ENCODE data around the gene BMP8A. TPM values are rescaled to one million over a fixed set of nuclear protein-coding genes. Genes with fewer than 3 reads are reported as not detected.

Gene BMP8A
- total RNA-seq (2021; ENCODE audit: unreplicated experiment) (4.1 TPM), Bru-seq, nascent RNA (percentile 44 among the genes with signal in this experiment), BruChase-seq, experiment 1, labeled RNA remaining after a 6-hour chase (percentile 47 among the genes with signal in this experiment), BruChase-seq, experiment 2, labeled RNA remaining after a 2-hour chase (percentile 48 among the genes with signal in this experiment)
- 1.8 and 2.6 TPM in 2 replicates for polyA plus RNA-seq (2012)
- long read RNA-seq, partial matches to known transcripts = 3 of 8 reads
- long read RNA-seq, other reads (novel, unspliced or antisense) = 3 of 8 reads

GRCh38 chr1:39491146-39491921 is at the start of gene BMP8A:
Gene BMP8A, plus strand, starts transcription at chr1:39491636. Its CDS starts 356 bp downstream, at chr1:39491992.
- H3K36me3 ChIP-seq (ENCODE audit: control insufficient read depth in 1 of 2, insufficient read depth in 2 of 2, low read length in 2 of 2) = 0 out of 4 replicates have a peak, but pooled peaks cover 0 to 3% of the 10 kb centered on the region in 2 experiments
- no peaks in the 10 kb centered on the region for H3K79me2 ChIP-seq (ENCODE audit: insufficient read depth, low read length)
- ATAC-seq (peak; percentile 95), DNase-seq (ENCODE audit: low read depth, low spot score) (peak; percentile 36)
- no peaks in the 10 kb centered on the region for H3K9me3 ChIP-seq (ENCODE audit: control insufficient read depth in 1 of 2, insufficient read depth in 1 of 2, low read depth in 1 of 2, low read length in 2 of 2)
- H3K9me2 ChIP-seq (ENCODE audit: insufficient read depth) = no peaks in the 10 kb centered on the region
- TF ChIP-seq POLR2AphosphoS5 (IDR thresholded peaks at IDR 0.05; ENCODE audit: low read depth, low read length) (peak; percentile 61; the same call in 1 of the 2 replicates), CBX3 (IDR thresholded peaks at IDR 0.05; ENCODE audit: low read depth) (no peak), MAX (IDR thresholded peaks at IDR 0.05) (peak; percentile 84), ZFX (IDR thresholded peaks at IDR 0.05) (peak; percentile 33; the same call in 1 of the 2 replicates), YY1 (IDR thresholded peaks at IDR 0.05; ENCODE audit: extremely low read depth, insufficient replicate concordance, low read depth, low read length) (no peak)
- H2AFZ ChIP-seq (ENCODE audit: low read depth, low read length, poor library complexity, severe bottlenecking) = no peak within 1 kb of the TSS
- H3K4me2 ChIP-seq (ENCODE audit: low read length) = peak within 1 kb of the TSS; percentile 83
- H3K27ac ChIP-seq (ENCODE audit: low read depth, low read length) = peak within 1 kb of the TSS; percentile 41; the same call in 1 of the 2 replicates
- H3K9ac ChIP-seq (ENCODE audit: low read length) = peak within 1 kb of the TSS; percentile 39
- ChIA-PET POLR2A (no interaction called here), RAD21 (ENCODE audit: low non-redundant PET in 1 of 2, low total read pairs in 2 of 2, uncharacterized antibody in 2 of 2, unreplicated experiment in 2 of 2) (no interaction called here), CTCF (no interaction called here)
- no TSS peak for BruUV-seq (replicated peaks)
- peak within 1 kb of the TSS; percentile 44 to 57 for H3K4me3 ChIP-seq (replicated peaks in 1 of 2; ENCODE audit: low read depth in 1 of 2, low read length in 2 of 2)
- intact Hi-C loops (cut with micrococcal nuclease) = no loop called here
- peaks cover 0 to 13% of the 10 kb centered on the region in 2 experiments; a peak in 3 of 4 replicates for H3K4me1 ChIP-seq (ENCODE audit: control insufficient read depth in 1 of 2, insufficient read depth in 2 of 2, low read length in 2 of 2)
- no peaks in the 10 kb centered on the region for H4K20me1 ChIP-seq (ENCODE audit: insufficient read depth)
- H3K27me3 ChIP-seq (ENCODE audit: insufficient read depth, low read length) = no peaks in the 10 kb centered on the region

GRCh38 chr1:39441797-39442196 is 49.6 kb upstream of the BMP8A start:
- BruUV-seq (replicated peaks) = no TSS peak
- peaks cover 45 to 58% of the 10 kb centered on the region in 2 experiments; a peak in 3 of 4 replicates for H3K36me3 ChIP-seq (ENCODE audit: control insufficient read depth in 1 of 2, insufficient read depth in 2 of 2, low read length in 2 of 2)
- no peaks in the 10 kb centered on the region for H3K27me3 ChIP-seq (ENCODE audit: insufficient read depth, low read length)
- H3K27ac ChIP-seq (ENCODE audit: low read depth, low read length) = no peak overlapping the region
- DNase-seq (ENCODE audit: low read depth, low spot score) = no peak
- CTCF ChIA-PET = no interaction called here
- H3K4me1 ChIP-seq (ENCODE audit: control insufficient read depth in 1 of 2, insufficient read depth in 2 of 2, low read length in 2 of 2) = no peaks in the 10 kb centered on the region
- no peaks in the 10 kb centered on the region for H3K9me3 ChIP-seq (ENCODE audit: control insufficient read depth in 1 of 2, insufficient read depth in 1 of 2, low read depth in 1 of 2, low read length in 2 of 2)
- POLR2A ChIA-PET = no interaction called here
- H2AFZ ChIP-seq (ENCODE audit: low read depth, low read length, poor library complexity, severe bottlenecking) = no peak overlapping the region
- H4K20me1 ChIP-seq (ENCODE audit: insufficient read depth) = no peaks in the 10 kb centered on the region
- H3K79me2 ChIP-seq (ENCODE audit: insufficient read depth, low read length) = no peaks in the 10 kb centered on the region
- H3K9me2 ChIP-seq (ENCODE audit: insufficient read depth) = no peaks in the 10 kb centered on the region
- TF ChIP-seq EGR1 (IDR thresholded peaks at IDR 0.05; ENCODE audit: low read depth) = no peak
- TF ChIP-seq MAX (IDR thresholded peaks at IDR 0.05) = no peak
- TF ChIP-seq EZH2phosphoT487 (IDR thresholded peaks at IDR 0.05; ENCODE audit: borderline replicate concordance) = no peak
- TF ChIP-seq EZH2 (IDR thresholded peaks at IDR 0.05) = no peak
- TF ChIP-seq ZNF274 (IDR thresholded peaks at IDR 0.05; ENCODE audit: low read depth, low read length) = no peak
- TF ChIP-seq SP1 (IDR thresholded peaks at IDR 0.05; ENCODE audit: low read depth) = no peak
- TF ChIP-seq ZFX (IDR thresholded peaks at IDR 0.05) = no peak
- TF ChIP-seq YY1 (IDR thresholded peaks at IDR 0.05; ENCODE audit: extremely low read depth, insufficient replicate concordance, low read depth, low read length) = no peak
- no peak for TF ChIP-seq SIN3A (IDR thresholded peaks at IDR 0.05; ENCODE audit: low read depth)
- no peak for TF ChIP-seq REST (IDR thresholded peaks at IDR 0.05; ENCODE audit: low read depth)
- no peak for TF ChIP-seq POLR2A (IDR thresholded peaks at IDR 0.05; ENCODE audit: borderline replicate concordance, extremely low read depth, insufficient read depth, insufficient read length)
- RAD21 ChIA-PET (ENCODE audit: low non-redundant PET in 1 of 2, low total read pairs in 2 of 2, uncharacterized antibody in 2 of 2, unreplicated experiment in 2 of 2) = no interaction called here
- ATAC-seq = no peak
- no peak overlapping the region for H3K4me2 ChIP-seq (ENCODE audit: low read length)
- H3K9ac ChIP-seq (ENCODE audit: low read length) = no peak overlapping the region
- no peak overlapping the region for H3K4me3 ChIP-seq (replicated peaks in 1 of 2; ENCODE audit: low read depth in 1 of 2, low read length in 2 of 2)
- intact Hi-C loops (cut with micrococcal nuclease) = no loop called here

Data from HCT116 (cell line).